ENCODE results near the gene PRSS22.

GRCh38 chr16:2840914-2841313 lies 17.1 kb downstream of the PRSS22 start:
- no peak for TF ChIP-seq EZH2 (IDR thresholded peaks at IDR 0.05; ENCODE audit: borderline replicate concordance, insufficient read depth, low read depth, low read length, poor library complexity, severe bottlenecking)
- no peak for TF ChIP-seq CTCF (IDR thresholded peaks at IDR 0.05)

Measured in B cell (primary cell).